Measurements from ENCODE around the gene EXOSC5.

GRCh38 chr19:41441321-41441945 is 44.3 kb upstream of the EXOSC5 start:
- TF ChIP-seq POLR2AphosphoS5 (IDR thresholded peaks at IDR 0.05; ENCODE audit: borderline replicate concordance, low read depth, low read length) = no peak
- TF ChIP-seq EZH2 (IDR thresholded peaks at IDR 0.05) = no peak

All from SK-N-MC (cell line).